GM12875 (cell line): Measurements from ENCODE around the gene DOC2B.
"Not testable (repeated sequence)": the region's sequence is repeated elsewhere in the genome, so short reads cannot be mapped to it uniquely, and the experiment has no call there.

Experiments used
- H3K4me3 ChIP-seq: one replicate; pipeline ENCODE4 v1.5.1; 2011; ENCODE audit warnings: low read depth, low read length, control low read depth
- CTCF ChIP-seq: IDR thresholded peaks from 2 replicates; pipeline ENCODE4 v1.5.1; 2011; ENCODE audit warnings: low read depth, mild to moderate bottlenecking, control low read depth, inconsistent platforms, low read length, moderate library complexity, borderline replicate concordance; ENCODE audit not compliant: insufficient read depth

DOC2B gene

GRCh38 chr17:200586-200985 is 19.1 kb upstream of the DOC2B start:
- H3K4me3 ChIP-seq: no peak overlapping the region

GRCh38 chr17:199806-200545 is 18.5 kb upstream of the DOC2B start:
- no peak for TF ChIP-seq CTCF
- no peak overlapping the region for H3K4me3 ChIP-seq

More at GRCh38 chr17:200586-200985, 19.1 kb upstream of the DOC2B start:
- TF ChIP-seq CTCF: no peak

DNA sequence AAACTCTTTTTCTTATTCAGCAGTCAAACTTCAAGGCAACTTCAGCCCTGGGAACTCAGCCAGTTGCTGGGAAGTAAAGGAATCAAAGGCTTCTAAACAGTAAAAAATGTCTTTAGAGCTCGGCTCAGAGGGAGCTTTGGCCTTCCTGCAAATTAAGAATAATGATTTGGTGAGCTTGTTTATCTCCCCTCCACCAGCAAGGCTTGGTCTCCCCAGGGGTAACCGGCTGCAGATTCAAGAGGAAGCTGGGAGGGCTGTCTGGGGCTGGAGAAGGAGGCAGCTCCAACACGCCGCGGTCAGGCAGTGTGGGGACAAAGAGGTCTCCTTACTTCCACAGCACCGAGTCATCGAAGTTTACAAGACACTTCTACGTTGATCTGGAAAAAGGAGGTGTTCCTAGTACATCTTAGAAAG is 17.7 kb upstream of the DOC2B start:
- TF ChIP-seq CTCF: no peak

GRCh38 chr17:198225-198624 is 16.8 kb upstream of the DOC2B start:
- H3K4me3 ChIP-seq: not testable (repeated sequence)

More for the DNA sequence above, 17.7 kb upstream of the DOC2B start:
- H3K4me3 ChIP-seq: no peak overlapping the region

GRCh38 chr17:197352-197751 is 15.9 kb upstream of the DOC2B start:
- TF ChIP-seq CTCF: no peak
- no peak overlapping the region for H3K4me3 ChIP-seq

DNA sequence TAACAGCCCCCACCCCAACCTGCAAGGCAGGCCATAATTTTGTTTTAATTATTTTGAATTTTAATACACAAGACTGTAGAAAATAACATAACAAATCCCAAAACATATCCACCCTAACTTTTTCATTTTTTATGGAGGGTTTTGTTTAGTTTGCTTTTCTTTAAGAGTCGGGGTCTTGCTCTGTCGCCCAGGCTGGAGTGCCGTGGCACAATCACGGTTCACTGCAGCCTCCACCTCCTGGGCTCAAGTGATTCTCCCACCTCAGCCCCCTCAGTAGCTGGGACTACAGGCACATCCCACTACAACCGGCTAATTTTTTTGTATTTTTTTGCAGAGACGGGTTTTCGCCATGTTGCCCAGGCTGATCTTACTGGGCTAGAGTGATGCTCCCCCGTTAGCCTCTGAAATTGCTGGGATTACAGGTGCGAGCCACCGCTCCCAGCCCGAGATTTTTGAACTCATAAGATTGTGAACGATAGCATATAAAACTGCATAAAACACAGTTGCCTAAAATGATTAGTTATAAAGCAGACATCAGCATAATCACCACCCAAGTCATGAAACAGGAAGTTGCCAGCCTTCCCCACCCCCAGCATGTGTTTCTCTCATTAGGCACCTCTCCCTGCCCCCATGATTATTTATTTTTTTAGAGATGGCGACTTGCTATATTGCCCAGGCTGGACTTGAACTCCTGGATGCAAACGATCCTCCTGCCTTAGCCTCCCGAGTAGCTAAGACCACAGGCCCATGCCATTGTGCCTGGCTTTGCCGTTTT is 13.6 kb upstream of the DOC2B start:
- no peak for TF ChIP-seq CTCF
- H3K4me3 ChIP-seq: no peak overlapping the region

DNA sequence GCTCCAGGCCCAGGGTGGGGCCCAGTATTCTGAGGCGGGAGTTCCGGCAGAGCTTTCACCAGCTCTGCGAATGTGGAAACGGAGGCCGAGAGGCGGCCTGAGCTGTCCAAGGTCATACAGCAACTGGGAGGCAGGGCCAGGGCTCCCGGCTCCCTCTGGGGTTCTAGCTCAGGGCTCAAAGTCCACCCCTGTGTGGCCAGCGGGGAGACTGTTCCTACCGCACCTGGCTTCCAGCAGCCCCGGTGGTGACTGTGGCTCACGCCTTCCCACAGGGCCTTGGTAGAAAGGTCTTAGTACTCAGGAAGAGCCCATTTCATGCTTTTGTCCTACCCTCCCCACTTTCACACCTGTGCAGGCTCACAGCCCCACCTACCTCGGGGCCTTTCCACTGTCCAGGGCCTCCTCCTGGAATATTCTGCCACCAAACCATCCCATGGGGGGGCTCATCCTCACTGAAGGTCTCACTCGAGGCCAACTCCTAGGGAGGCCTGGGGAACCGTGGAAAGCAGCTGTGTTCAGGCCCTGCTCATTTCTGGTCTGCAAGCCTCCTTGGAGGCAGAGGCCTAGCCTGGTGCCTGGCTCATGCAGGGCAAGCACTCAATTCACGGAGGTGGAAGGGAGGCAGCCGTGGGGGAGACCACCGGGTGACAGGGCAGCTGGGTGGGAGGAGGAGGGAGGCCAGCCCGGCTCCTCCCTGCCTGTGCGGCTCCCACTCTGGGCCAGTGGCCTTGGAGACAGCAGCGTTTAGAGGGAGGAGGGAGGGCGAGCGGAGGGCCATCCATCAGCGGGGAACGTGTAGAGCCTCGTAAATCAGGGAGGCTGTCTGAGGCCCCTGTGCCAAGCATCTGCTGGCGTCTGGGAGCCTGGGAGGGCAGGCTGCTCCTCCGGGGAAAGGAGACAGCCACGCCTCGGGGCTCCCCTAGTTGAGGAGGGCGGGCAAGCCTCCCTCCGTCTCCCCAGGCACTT is 12.7 kb upstream of the DOC2B start:
- no peak overlapping the region for H3K4me3 ChIP-seq
- no peak for TF ChIP-seq CTCF
